GM12801 (cell line): ENCODE results near the gene SHCBP1L.

ENCODE experiments used
- CTCF ChIP-seq: IDR thresholded peaks from one replicate; pipeline ENCODE4 v1.5.1; 2011; ENCODE audit warnings: control low read depth; ENCODE audit not compliant: insufficient read length; ENCODE audit errors: extremely low read depth

SHCBP1L gene

DNA sequence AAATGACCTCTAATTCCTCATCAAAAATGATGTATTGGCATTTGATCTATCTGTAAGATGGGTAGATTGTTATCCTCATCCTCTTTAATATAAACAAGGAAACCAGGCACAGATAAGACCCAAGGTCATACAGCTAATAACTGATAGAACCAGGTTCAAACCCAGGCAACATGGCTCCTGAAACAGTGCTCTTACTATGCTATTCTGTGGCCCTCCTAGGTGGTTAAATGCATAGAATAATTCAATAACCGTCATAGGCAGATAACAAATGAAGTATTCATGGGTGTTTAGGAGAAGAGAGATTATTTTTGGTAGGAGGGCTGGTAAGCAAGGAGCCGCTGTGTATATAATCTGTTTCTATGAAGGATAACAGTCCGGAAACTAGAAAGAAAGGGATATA lies 67.4 kb downstream of the SHCBP1L start:
- TF ChIP-seq CTCF, result no peak

DNA sequence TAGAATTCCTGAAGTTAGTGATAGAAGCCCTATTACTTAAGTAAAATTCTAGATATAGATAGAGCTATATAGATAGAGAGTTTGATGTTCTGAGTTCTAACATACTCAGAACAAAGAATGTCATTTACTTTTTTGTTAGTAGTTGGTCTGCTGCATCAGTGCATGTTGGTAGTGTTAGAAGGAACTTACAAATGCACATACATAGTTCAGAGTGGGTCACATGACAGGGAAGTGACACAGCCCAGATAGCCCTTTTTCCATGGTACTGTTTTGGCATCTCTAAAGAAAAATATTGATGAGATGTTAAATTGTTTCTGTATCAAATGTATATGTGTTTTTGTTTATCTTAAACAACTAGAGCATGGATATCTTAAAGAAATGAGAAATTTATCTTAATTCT lies 68.1 kb downstream of the SHCBP1L start:
- no peak for TF ChIP-seq CTCF

- no peak for TF ChIP-seq CTCF
Observed at GRCh38 chr1:182877842-182878241, 75.1 kb downstream of the SHCBP1L start.

- TF ChIP-seq CTCF, result no peak
Observed at GRCh38 chr1:182877331-182877730, 75.6 kb downstream of the SHCBP1L start.

GRCh38 chr1:182875889-182876288 lies 77.1 kb downstream of the SHCBP1L start:
- TF ChIP-seq CTCF, result no peak

DNA sequence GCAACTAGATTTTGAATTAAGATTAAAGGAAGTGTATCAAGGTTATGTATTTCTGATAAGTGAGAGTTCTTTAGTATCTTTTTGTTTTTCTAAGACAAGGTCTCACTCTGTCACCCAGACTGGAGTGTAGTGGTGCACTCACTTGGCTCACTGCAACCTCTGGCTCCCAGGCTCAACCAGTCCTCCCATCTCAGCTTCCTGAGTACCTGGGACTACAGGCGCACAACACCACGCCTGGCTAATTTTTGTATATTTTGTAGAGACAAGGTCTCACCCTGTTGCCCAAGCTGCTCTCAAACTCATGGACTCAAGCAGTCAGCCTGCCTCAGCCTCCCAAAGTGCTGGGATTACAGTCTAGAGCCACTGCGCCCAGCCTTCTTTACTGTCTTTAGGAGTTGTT lies 80.1 kb downstream of the SHCBP1L start:
- no peak for TF ChIP-seq CTCF

DNA sequence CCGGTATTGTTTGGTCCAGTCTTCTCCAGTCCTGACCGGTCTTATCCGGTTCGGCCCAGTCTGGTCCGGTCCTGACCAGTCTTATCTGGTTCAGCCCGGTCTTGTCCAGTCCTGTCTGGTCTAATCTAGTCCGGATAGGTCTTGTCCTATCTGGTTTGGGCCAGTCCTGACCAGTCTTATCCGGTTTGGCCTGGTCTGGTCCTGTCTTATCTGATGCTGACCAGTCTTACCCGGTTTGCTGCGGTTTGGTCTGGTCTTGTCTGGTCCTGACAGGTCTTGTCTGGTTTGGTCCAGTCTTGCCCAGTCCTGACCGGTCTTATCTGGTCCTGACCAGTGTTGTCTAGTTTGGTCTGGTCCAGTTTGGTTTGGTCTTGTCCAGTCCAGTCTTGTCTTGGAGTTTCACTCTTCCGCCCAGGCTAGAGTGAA lies 83.7 kb downstream of the SHCBP1L start:
- TF ChIP-seq CTCF, result no peak

GRCh38 chr1:182867861-182868260 lies 85.1 kb downstream of the SHCBP1L start:
- no peak for TF ChIP-seq CTCF
